H1 (cell line): ENCODE results near the gene VGLL3. TPM values are rescaled to one million over a fixed set of nuclear protein-coding genes. Genes with fewer than 3 reads are reported as not detected.

Experiments
- BRCA1 ChIP-seq: IDR thresholded peaks from 2 replicates; pipeline ENCODE4 v1.6.1; 2012; ENCODE audit warnings: low read depth, low read length, improper control_type of control experiment
- CBX5 ChIP-seq: fragments of 300-800, 300-1000 bp; sonication (generic); IDR thresholded peaks from 2 replicates; pipeline ENCODE4 v1.7.1; 2016; ENCODE audit warnings: antibody characterized with exemption, low read length, low read depth
- EP300 ChIP-seq, 2 experiments: IDR thresholded peaks; 1 replicate in 1 of 2; 2 replicates in 1 of 2; pipeline ENCODE4 v1.6.1; 2011 to 2012; ENCODE audit warnings: low read depth in 2 of 2, low read length in 2 of 2, mild to moderate bottlenecking in 2 of 2, borderline replicate concordance in 1 of 2, inconsistent platforms in 1 of 2, moderate library complexity in 1 of 2
- POU5F1 ChIP-seq: IDR thresholded peaks from 2 replicates; pipeline ENCODE4 v1.6.1; 2011; ENCODE audit warnings: low read depth, mild to moderate bottlenecking, low read length, moderate library complexity
- polyA plus RNA-seq, 7 experiments: library from polyadenylated mRNA; depleted of rRNA in 3 of 7; stranded (reverse) in 5 of 7; unstranded in 2 of 7; fragments of >200 nt in 5 of 7; fragments of 200-250 nt in 2 of 7; gene quantifications; 1 replicate in 5 of 7; 2 replicates in 1 of 7; 4 replicates in 1 of 7; pipeline versions ENCODE4 v1.2.1 to v1.2.3, GENCODE V29; 2011 to 2013; ENCODE audit warnings: missing spikeins in 2 of 7, mixed read lengths in 2 of 7
- total RNA-seq: library from RNA; stranded (reverse); fragmentation: NEBNext Ultra II Directional; extraction: Animal tissue kit (Norgen Biotek cat#: 25700); gene quantifications from 2 replicates; pipeline ENCODE4 v1.2.1, GENCODE V29; 2021

The VGLL3 gene
- total and polyA plus RNA-seq, 2 of the 8 experiments (the other 6 are each of a cell fraction or from before 2014, with no cell fraction given), result 13.4 to 24.2 TPM

GRCh38 chr3:86998569-86998968 is 7.6 kb upstream of the VGLL3 start (continued):
- TF ChIP-seq EP300 (IDR thresholded peaks at IDR 0.05; ENCODE audit: borderline replicate concordance in 1 of 2, low read depth in 2 of 2, low read length in 2 of 2) (no peak), CBX5 (no peak), BRCA1 (no peak), POU5F1 (no peak)
